ENCODE measurements around the gene ARHGAP15.

ARHGAP15 gene

DNA sequence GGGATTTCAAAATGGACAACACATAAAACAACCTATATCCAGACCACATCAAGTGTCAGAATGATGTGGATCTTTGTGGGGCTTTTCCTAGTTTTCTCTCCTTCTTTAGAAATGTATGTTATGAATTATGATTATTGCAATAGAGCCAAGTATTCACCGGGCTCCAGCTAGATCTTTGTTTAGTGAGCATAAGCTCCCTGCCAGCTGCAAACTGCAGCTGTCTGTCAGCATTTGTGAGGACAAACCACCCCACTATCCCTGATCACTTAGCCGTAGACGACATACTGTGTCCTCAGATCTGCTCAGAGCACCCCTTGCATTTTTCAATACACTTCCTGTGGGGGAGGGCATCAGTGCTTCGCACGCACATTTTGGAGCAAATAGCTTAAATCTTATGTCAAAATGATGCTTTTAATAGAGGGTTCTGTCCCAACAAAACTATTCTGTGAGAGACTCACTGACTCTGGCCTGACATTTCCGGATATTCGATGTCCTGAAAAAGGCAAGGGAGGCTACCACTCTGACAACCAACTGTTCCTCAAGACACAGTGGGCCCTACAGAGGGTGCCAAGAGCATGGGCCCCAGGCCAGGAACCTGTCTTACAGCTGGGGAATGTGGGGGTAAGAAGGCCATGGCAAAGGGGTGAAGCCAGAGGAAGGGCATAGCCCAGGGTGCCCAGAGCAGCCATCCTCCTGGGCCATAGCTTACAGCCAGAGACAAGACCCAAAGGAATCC, 346.0 kb downstream of the ARHGAP15 start:
- TF ChIP-seq RAD21 (IDR thresholded peaks at IDR 0.05; ENCODE audit: low read depth) (no peak), ZBTB7A (IDR thresholded peaks at IDR 0.05; ENCODE audit: low read depth) (no peak), TAF1 (IDR thresholded peaks at IDR 0.05; ENCODE audit: low read depth) (no peak), FOXM1 (IDR thresholded peaks at IDR 0.05; ENCODE audit: borderline replicate concordance, low read depth) (no peak), EP300 (IDR thresholded peaks at IDR 0.05; ENCODE audit: borderline replicate concordance) (no peak), CEBPB (IDR thresholded peaks at IDR 0.05) (no peak), EGR1 (IDR thresholded peaks at IDR 0.05) (no peak), TCF12 (IDR thresholded peaks at IDR 0.05; ENCODE audit: low read depth) (no peak), CREB1 (IDR thresholded peaks at IDR 0.05; ENCODE audit: low read depth) (no peak), TEAD4 (IDR thresholded peaks at IDR 0.05) (no peak), YY1 (IDR thresholded peaks at IDR 0.05; ENCODE audit: low read depth) (no peak), NFIC (IDR thresholded peaks at IDR 0.05) (no peak)
- TF ChIP-seq, protein P1, sequence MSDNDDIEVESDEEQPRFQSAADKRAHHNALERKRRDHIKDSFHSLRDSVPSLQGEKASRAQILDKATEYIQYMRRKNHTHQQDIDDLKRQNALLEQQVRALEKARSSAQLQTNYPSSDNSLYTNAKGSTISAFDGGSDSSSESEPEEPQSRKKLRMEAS (IDR thresholded peaks at IDR 0.05) = no peak
- TF ChIP-seq, protein P2, sequence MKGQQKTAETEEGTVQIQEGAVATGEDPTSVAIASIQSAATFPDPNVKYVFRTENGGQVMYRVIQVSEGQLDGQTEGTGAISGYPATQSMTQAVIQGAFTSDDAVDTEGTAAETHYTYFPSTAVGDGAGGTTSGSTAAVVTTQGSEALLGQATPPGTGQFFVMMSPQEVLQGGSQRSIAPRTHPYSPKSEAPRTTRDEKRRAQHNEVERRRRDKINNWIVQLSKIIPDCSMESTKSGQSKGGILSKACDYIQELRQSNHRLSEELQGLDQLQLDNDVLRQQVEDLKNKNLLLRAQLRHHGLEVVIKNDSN (IDR thresholded peaks at IDR 0.05) = no peak
- TF ChIP-seq, protein P3, sequence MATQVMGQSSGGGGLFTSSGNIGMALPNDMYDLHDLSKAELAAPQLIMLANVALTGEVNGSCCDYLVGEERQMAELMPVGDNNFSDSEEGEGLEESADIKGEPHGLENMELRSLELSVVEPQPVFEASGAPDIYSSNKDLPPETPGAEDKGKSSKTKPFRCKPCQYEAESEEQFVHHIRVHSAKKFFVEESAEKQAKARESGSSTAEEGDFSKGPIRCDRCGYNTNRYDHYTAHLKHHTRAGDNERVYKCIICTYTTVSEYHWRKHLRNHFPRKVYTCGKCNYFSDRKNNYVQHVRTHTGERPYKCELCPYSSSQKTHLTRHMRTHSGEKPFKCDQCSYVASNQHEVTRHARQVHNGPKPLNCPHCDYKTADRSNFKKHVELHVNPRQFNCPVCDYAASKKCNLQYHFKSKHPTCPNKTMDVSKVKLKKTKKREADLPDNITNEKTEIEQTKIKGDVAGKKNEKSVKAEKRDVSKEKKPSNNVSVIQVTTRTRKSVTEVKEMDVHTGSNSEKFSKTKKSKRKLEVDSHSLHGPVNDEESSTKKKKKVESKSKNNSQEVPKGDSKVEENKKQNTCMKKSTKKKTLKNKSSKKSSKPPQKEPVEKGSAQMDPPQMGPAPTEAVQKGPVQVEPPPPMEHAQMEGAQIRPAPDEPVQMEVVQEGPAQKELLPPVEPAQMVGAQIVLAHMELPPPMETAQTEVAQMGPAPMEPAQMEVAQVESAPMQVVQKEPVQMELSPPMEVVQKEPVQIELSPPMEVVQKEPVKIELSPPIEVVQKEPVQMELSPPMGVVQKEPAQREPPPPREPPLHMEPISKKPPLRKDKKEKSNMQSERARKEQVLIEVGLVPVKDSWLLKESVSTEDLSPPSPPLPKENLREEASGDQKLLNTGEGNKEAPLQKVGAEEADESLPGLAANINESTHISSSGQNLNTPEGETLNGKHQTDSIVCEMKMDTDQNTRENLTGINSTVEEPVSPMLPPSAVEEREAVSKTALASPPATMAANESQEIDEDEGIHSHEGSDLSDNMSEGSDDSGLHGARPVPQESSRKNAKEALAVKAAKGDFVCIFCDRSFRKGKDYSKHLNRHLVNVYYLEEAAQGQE (IDR thresholded peaks at IDR 0.05; ENCODE audit: low read depth) = no peak

DNA sequence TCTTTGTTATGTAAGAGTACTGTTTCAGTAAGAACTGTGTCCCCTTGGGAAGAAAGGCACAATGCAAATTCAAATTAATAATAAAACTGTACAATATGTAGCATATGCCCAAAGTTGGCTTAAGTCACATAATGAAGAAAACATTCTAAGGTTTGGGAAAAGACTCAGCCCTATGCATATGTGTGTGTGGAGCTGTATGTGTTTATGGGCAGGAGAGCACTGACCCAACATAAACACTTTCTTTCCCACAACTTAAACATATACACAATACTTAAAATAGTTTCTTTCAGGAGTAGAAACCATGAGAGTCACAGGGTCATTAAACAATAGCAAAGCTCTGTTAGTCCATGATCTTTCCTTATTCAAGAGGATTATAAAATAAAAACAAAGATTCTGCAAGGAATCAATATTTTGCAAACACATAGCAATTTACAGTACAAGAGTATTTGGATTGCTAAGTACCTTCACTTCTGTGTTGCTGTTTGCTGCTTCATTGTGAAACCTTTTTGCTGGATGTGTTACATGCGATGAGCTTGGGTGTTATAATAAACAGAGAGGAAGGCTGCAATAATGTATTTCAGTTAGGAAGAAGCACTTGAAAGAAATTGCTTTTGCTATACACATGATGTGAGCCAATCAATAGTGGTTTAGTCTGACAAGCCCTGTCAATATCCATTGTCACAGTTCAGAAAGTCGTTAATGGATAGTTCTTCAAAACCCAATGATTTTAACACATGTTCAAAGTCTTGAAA, 347.3 kb downstream of the ARHGAP15 start:
- no peak for TF ChIP-seq TCF12 (IDR thresholded peaks at IDR 0.05; ENCODE audit: low read depth)
- TF ChIP-seq EP300 (IDR thresholded peaks at IDR 0.05; ENCODE audit: borderline replicate concordance) = no peak
- no peak for TF ChIP-seq EGR1 (IDR thresholded peaks at IDR 0.05)
- TF ChIP-seq CEBPB (IDR thresholded peaks at IDR 0.05) = no peak
- TF ChIP-seq, protein P2 (IDR thresholded peaks at IDR 0.05) = no peak
- TF ChIP-seq CREB1 (IDR thresholded peaks at IDR 0.05; ENCODE audit: low read depth) = no peak

DNA sequence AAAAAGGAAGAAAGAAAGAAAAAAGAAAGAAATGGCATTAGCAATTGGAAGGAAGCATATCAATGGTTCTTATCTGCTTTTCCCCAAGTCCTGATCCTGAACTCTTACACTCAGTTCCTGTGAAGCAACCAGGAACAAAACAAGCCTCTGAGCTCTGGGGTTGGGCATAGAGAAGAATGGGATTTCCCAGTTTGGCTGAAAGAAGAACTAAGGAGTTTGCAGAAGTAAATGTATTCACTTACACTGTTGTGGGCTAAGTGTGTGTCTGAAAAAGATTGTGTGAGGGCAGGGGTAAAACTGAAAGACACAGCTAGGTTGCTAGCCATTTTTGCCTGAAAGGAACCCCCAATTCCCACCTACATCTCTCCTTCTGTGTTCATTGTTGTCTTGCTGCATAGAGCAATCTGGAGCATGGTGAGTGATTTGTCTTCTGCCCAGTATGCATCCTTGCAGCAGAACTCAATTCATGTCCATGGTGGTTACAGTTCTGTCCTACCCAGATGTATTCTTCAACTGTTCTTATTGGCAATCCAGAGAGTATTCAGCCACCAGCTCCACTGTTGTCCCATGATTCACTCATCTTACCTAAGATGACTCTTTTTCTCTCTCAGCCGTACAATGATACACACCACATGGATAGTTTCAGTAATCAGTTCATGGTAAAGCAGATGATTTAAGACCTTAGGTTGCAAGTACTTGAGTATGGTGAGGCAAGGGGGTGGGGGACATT, 348.7 kb downstream of the ARHGAP15 start:
- no peak for TF ChIP-seq EP300 (IDR thresholded peaks at IDR 0.05; ENCODE audit: borderline replicate concordance)
- no peak for TF ChIP-seq EGR1 (IDR thresholded peaks at IDR 0.05)
- no peak for TF ChIP-seq CREB1 (IDR thresholded peaks at IDR 0.05; ENCODE audit: low read depth)
- TF ChIP-seq CEBPB (IDR thresholded peaks at IDR 0.05) = no peak
- TF ChIP-seq, protein P2 (IDR thresholded peaks at IDR 0.05) = no peak
- no peak for TF ChIP-seq TCF12 (IDR thresholded peaks at IDR 0.05; ENCODE audit: low read depth)
- TF ChIP-seq ZBTB7A (IDR thresholded peaks at IDR 0.05; ENCODE audit: low read depth) = no peak
- no peak for TF ChIP-seq RAD21 (IDR thresholded peaks at IDR 0.05; ENCODE audit: low read depth)
- TF ChIP-seq NFIC (IDR thresholded peaks at IDR 0.05) = no peak

DNA sequence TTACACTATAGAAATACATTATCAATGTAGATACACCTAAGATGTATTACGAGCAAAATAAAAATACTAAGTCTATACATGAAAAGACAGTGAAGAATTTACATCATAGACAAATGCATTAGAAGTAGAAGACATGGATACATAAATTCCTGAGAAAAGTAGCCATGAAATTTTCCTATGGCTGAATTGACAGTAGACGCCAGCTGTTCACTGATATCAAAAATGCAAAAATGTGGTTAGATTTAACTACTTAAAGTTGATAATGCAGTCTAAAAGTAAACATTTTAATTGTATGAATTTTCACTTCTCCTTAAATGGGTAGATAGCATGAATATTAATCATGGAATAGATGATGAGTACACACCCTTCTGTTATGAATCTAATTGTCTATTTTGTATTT, 350.9 kb downstream of the ARHGAP15 start:
- TF ChIP-seq YY1 (IDR thresholded peaks at IDR 0.05; ENCODE audit: low read depth) = no peak
- no peak for TF ChIP-seq EP300 (IDR thresholded peaks at IDR 0.05; ENCODE audit: borderline replicate concordance)
- no peak for TF ChIP-seq EGR1 (IDR thresholded peaks at IDR 0.05)
- TF ChIP-seq TCF12 (IDR thresholded peaks at IDR 0.05; ENCODE audit: low read depth) = no peak
- no peak for TF ChIP-seq NFIC (IDR thresholded peaks at IDR 0.05)
- TF ChIP-seq TAF1 (IDR thresholded peaks at IDR 0.05; ENCODE audit: low read depth) = no peak
- no peak for TF ChIP-seq FOXM1 (IDR thresholded peaks at IDR 0.05; ENCODE audit: borderline replicate concordance, low read depth)
- TF ChIP-seq, protein P2 (IDR thresholded peaks at IDR 0.05) = no peak
- TF ChIP-seq CREB1 (IDR thresholded peaks at IDR 0.05; ENCODE audit: low read depth) = no peak
- no peak for TF ChIP-seq TEAD4 (IDR thresholded peaks at IDR 0.05)
- TF ChIP-seq CEBPB (IDR thresholded peaks at IDR 0.05) = no peak
- no peak for TF ChIP-seq ZBTB7A (IDR thresholded peaks at IDR 0.05; ENCODE audit: low read depth)
- TF ChIP-seq, protein P1 (IDR thresholded peaks at IDR 0.05) = no peak
- TF ChIP-seq, protein P3 (IDR thresholded peaks at IDR 0.05; ENCODE audit: low read depth) = no peak
- TF ChIP-seq RAD21 (IDR thresholded peaks at IDR 0.05; ENCODE audit: low read depth) = no peak

Measured in Ishikawa (cell line).